ENCODE data around the gene CCDC92B.

CCDC92B gene

GRCh38 chr17:2755891-2756724 lies 6.7 kb upstream of the CCDC92B start:
- DNase-seq (ENCODE audit: low spot score): no peak
- in situ Hi-C loops (cut with MboI; ENCODE audit: low sequenced_read_pairs, unreplicated experiment): no loop called here
- TF ChIP-seq, protein P1, sequence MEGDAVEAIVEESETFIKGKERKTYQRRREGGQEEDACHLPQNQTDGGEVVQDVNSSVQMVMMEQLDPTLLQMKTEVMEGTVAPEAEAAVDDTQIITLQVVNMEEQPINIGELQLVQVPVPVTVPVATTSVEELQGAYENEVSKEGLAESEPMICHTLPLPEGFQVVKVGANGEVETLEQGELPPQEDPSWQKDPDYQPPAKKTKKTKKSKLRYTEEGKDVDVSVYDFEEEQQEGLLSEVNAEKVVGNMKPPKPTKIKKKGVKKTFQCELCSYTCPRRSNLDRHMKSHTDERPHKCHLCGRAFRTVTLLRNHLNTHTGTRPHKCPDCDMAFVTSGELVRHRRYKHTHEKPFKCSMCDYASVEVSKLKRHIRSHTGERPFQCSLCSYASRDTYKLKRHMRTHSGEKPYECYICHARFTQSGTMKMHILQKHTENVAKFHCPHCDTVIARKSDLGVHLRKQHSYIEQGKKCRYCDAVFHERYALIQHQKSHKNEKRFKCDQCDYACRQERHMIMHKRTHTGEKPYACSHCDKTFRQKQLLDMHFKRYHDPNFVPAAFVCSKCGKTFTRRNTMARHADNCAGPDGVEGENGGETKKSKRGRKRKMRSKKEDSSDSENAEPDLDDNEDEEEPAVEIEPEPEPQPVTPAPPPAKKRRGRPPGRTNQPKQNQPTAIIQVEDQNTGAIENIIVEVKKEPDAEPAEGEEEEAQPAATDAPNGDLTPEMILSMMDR (IDR thresholded peaks at IDR 0.05; ENCODE audit: borderline replicate concordance, control extremely low read depth, extremely low read depth, insufficient read depth, missing control alignments): no peak

DNA sequence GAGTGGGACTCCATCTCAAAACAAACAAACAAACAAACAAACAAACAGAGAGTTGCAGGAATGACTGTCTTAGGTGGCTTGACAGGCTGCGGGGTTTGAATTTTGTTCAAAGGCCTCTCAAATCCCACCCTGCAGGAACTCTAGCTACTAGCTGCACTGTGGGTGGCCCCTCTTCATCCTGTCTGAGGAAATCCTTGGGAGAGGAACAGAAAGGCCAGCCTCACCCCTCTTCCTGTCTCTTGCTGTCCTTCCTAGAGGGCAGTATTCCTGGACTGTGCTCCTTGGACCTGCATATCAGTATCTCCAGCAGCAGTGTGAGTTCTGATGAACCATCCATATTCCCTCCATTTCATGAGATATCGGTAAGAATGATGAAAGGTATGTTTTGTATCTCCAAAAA lies 2.0 kb upstream of the CCDC92B start:
- no peak for DNase-seq (ENCODE audit: low spot score)
- in situ Hi-C loops (cut with MboI; ENCODE audit: low sequenced_read_pairs, unreplicated experiment): no loop called here
- TF ChIP-seq, protein P1 (IDR thresholded peaks at IDR 0.05; ENCODE audit: borderline replicate concordance, control extremely low read depth, extremely low read depth, insufficient read depth, missing control alignments): no peak

- no peak for DNase-seq (ENCODE audit: low spot score)
- TF ChIP-seq, protein P1 (IDR thresholded peaks at IDR 0.05; ENCODE audit: borderline replicate concordance, control extremely low read depth, extremely low read depth, insufficient read depth, missing control alignments): no peak
- in situ Hi-C loops (cut with MboI; ENCODE audit: low sequenced_read_pairs, unreplicated experiment): no loop called here
These were observed 1.3 kb upstream of the CCDC92B start for GRCh38 chr17:2750721-2751120.

GRCh38 chr17:2749784-2750181 lies 331 bp upstream of the CCDC92B start:
- TF ChIP-seq, protein P1 (IDR thresholded peaks at IDR 0.05; ENCODE audit: borderline replicate concordance, control extremely low read depth, extremely low read depth, insufficient read depth, missing control alignments): no peak

GRCh38 chr17:2745317-2746037 lies 4.0 kb downstream of the CCDC92B start:
- in situ Hi-C loops (cut with MboI; ENCODE audit: low sequenced_read_pairs, unreplicated experiment): no loop called here
- TF ChIP-seq, protein P1 (IDR thresholded peaks at IDR 0.05; ENCODE audit: borderline replicate concordance, control extremely low read depth, extremely low read depth, insufficient read depth, missing control alignments): no peak
- DNase-seq (ENCODE audit: low spot score): no peak

More at GRCh38 chr17:2749784-2750181, 331 bp upstream of the CCDC92B start:
- DNase-seq (ENCODE audit: low spot score): peak; percentile 95
- in situ Hi-C loops (cut with MboI; ENCODE audit: low sequenced_read_pairs, unreplicated experiment): no loop called here

GRCh38 chr17:2737693-2738092 lies 11.8 kb downstream of the CCDC92B start:
- TF ChIP-seq, protein P1 (IDR thresholded peaks at IDR 0.05; ENCODE audit: borderline replicate concordance, control extremely low read depth, extremely low read depth, insufficient read depth, missing control alignments): no peak
- no peak for DNase-seq (ENCODE audit: low spot score)
- in situ Hi-C loops (cut with MboI; ENCODE audit: low sequenced_read_pairs, unreplicated experiment): no loop called here

Data from GM13976 (cell line).